ENCODE data around the gene JADE1. TPM values are rescaled to one million over a fixed set of nuclear protein-coding genes. Genes with fewer than 3 reads are reported as not detected.

The JADE1 gene
- polyA plus RNA-seq, 1 experiment = 23.2 TPM

GRCh38 chr4:128904821-128905220 is 95.3 kb downstream of the JADE1 start:
- Histone ChIP-seq H3K9me3 (ENCODE audit: control insufficient read depth, insufficient read depth, low read length) (no peaks in the 10 kb centered on the region), H3K27ac (ENCODE audit: low read depth, low read length) (no peak overlapping the region), H3K27me3 (ENCODE audit: control insufficient read depth, insufficient read depth, low read length) (no peaks in the 10 kb centered on the region), H3K4me3 (ENCODE audit: low read depth, low read length) (no peak overlapping the region)
- ChIA-PET CTCF (no interaction called here), POLR2A (no interaction called here)
- TF ChIP-seq CTCF (IDR thresholded peaks at IDR 0.05; ENCODE audit: low read depth, low read length) = no peak
- no peak for DNase-seq (ENCODE audit: low read depth, low spot score)

- ChIA-PET POLR2A (no interaction called here), CTCF (interaction anchor here (0.6 kb wide), 1 partner anchor 16 kb away, joined by 4 read pairs; no protein-coding TSS in a partner anchor)
- TF ChIP-seq CTCF (IDR thresholded peaks at IDR 0.05; ENCODE audit: low read depth, low read length) = no peak
- Histone ChIP-seq H3K9me3 (ENCODE audit: control insufficient read depth, insufficient read depth, low read length) (no peaks in the 10 kb centered on the region), H3K27ac (ENCODE audit: low read depth, low read length) (no peak overlapping the region), H3K4me3 (ENCODE audit: low read depth, low read length) (no peak overlapping the region), H3K27me3 (ENCODE audit: control insufficient read depth, insufficient read depth, low read length) (no peaks in the 10 kb centered on the region)
- no peak for DNase-seq (ENCODE audit: low read depth, low spot score)
Observed at GRCh38 chr4:128906581-128906980, 97.1 kb downstream of the JADE1 start.

GRCh38 chr4:128907981-128908380 is 98.5 kb downstream of the JADE1 start:
- Histone ChIP-seq H3K4me3 (ENCODE audit: low read depth, low read length) (no peak overlapping the region), H3K27me3 (ENCODE audit: control insufficient read depth, insufficient read depth, low read length) (no peaks in the 10 kb centered on the region), H3K27ac (ENCODE audit: low read depth, low read length) (no peak overlapping the region), H3K9me3 (ENCODE audit: control insufficient read depth, insufficient read depth, low read length) (no peaks in the 10 kb centered on the region)
- ChIA-PET POLR2A (no interaction called here), CTCF (no interaction called here)
- TF ChIP-seq CTCF (IDR thresholded peaks at IDR 0.05; ENCODE audit: low read depth, low read length) = no peak
- DNase-seq (ENCODE audit: low read depth, low spot score) = no peak

GRCh38 chr4:128908735-128909134 is 99.2 kb downstream of the JADE1 start:
- H3K9me3 ChIP-seq (ENCODE audit: control insufficient read depth, insufficient read depth, low read length) = no peaks in the 10 kb centered on the region
- no peak for TF ChIP-seq CTCF (IDR thresholded peaks at IDR 0.05; ENCODE audit: low read depth, low read length)
- POLR2A ChIA-PET = no interaction called here
- H3K27ac ChIP-seq (ENCODE audit: low read depth, low read length) = no peak overlapping the region
- DNase-seq (ENCODE audit: low read depth, low spot score) = no peak
- no peaks in the 10 kb centered on the region for H3K27me3 ChIP-seq (ENCODE audit: control insufficient read depth, insufficient read depth, low read length)
- H3K4me3 ChIP-seq (ENCODE audit: low read depth, low read length) = no peak overlapping the region
- CTCF ChIA-PET = no interaction called here

GRCh38 chr4:128913228-128913627 is 103.7 kb downstream of the JADE1 start:
- H3K4me3 ChIP-seq (ENCODE audit: low read depth, low read length) = no peak overlapping the region
- H3K27me3 ChIP-seq (ENCODE audit: control insufficient read depth, insufficient read depth, low read length) = no peaks in the 10 kb centered on the region
- POLR2A ChIA-PET = no interaction called here
- no peaks in the 10 kb centered on the region for H3K9me3 ChIP-seq (ENCODE audit: control insufficient read depth, insufficient read depth, low read length)
- no peak overlapping the region for H3K27ac ChIP-seq (ENCODE audit: low read depth, low read length)
- CTCF ChIA-PET = no interaction called here
- TF ChIP-seq CTCF (IDR thresholded peaks at IDR 0.05; ENCODE audit: low read depth, low read length) = no peak
- no peak for DNase-seq (ENCODE audit: low read depth, low spot score)
